Right renal cortex interstitium (tissue), 3 donors: Measurements from ENCODE around the gene AFM. TPM values are rescaled to one million over a fixed set of nuclear protein-coding genes. Genes with fewer than 3 reads are reported as not detected.

Experiments used
- DNase-seq, 3 donors: peaks; one replicate each; pipeline ENCODE4 v3.0.0-alpha.2; 2013; ENCODE audit warnings: low read depth in 3 of 3, low spot score in 2 of 3
- polyA plus RNA-seq, 3 donors: library from polyadenylated mRNA; unstranded; fragments of 120-200 nt; gene quantifications; one replicate each; pipeline ENCODE4 v1.2.1, GENCODE V29; 2013; ENCODE audit not compliant: insufficient read length in 3 of 3

The AFM gene
- polyA plus RNA-seq, 3 donors = 12.2 to 14.8 (median 13.4) TPM

- DNase-seq = no peak
Observed at GRCh38 chr4:73450398-73451004, 31.0 kb upstream of the AFM start.

DNA sequence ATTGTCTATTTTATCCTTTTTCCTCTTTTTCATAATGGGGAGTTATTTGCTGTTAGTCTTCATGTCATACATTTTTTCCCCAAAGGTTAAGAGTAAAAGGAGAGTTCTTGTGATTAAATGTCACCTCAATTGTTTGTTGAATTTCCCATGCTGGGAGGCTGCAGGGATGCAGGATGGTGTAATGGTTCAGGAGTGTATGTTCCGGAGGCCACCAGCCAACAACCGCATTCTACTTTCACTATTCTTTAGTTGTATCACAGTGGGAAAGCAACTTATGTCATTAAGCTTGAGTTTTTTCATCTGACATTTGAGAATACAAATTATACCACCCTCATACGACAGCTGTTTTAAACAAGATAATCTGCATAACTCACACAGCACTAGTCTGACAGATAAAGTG lies 30.1 kb upstream of the AFM start:
- DNase-seq = no peak

DNA sequence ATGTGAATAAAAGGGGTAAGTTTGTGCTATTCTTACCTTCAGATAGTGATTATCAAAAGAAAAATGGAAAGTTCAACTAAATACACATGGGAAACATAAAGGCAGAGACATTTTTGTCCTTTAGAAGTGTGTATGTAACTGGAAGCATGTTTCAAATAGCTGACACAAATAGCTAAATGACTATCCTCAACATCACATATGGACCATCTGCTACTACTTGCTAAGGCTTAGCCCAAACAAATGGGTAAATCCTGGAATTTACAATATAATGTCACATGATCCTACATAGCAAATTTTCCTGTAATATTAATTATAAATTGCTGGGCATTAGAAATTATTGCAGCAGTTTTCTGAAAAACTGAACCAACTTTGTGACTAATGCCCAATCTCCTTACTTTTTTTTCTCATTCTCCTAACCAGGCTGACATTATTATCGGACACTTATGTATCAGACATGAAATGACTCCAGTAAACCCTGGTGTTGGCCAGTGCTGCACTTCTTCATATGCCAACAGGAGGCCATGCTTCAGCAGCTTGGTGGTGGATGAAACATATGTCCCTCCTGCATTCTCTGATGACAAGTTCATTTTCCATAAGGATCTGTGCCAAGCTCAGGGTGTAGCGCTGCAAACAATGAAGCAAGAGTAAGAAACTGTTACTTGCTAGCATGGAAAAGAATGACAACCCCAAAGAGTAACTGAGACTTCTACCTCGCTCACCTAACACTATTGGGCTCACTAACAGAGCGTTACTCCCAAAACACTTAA lies 29.4 kb upstream of the AFM start:
- DNase-seq = no peak

DNA sequence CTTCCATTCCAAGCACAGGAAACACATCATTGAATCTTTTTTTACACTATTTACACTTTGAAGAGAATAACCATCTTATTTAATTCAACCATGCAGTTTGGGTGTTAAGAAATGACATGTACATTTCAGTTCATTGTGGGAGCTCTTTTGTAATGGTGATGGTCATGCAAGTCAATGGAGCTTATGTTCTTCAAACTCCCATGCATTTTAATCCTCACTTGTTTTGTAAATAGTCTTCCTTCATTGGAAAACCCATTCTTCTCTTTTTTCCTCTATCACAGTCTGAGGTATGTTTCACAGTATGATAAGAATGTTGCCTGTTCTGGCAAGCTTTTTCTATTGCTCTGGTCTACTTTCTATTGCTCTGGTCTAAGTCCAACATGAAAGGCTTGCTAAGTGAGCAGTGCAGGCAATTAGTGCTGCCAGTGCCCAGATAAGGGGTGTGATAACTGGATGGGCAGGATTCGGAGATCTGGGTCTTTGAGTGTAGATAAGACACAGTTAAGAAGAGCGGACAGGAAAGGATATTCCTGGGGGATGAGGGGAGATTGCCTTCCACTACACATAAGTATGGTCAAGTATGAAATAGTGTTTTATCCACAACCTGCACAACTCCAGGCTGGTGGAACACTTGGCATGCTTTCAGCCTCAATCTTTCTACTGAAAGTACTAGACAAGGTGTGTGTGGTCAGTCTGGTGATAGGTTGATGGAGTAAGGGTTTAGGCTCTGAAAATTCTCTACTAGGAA lies 28.4 kb upstream of the AFM start:
- no peak for DNase-seq

- DNase-seq = no peak
Observed at GRCh38 chr4:73453701-73454005, 27.9 kb upstream of the AFM start.

- DNase-seq = no peak
Observed at GRCh38 chr4:73454920-73455319, 26.6 kb upstream of the AFM start.

- no peak for DNase-seq
Observed at GRCh38 chr4:73456177-73457022, 25.1 kb upstream of the AFM start.

GRCh38 chr4:73458184-73459047 lies 23.1 kb upstream of the AFM start:
- no peak for DNase-seq

DNA sequence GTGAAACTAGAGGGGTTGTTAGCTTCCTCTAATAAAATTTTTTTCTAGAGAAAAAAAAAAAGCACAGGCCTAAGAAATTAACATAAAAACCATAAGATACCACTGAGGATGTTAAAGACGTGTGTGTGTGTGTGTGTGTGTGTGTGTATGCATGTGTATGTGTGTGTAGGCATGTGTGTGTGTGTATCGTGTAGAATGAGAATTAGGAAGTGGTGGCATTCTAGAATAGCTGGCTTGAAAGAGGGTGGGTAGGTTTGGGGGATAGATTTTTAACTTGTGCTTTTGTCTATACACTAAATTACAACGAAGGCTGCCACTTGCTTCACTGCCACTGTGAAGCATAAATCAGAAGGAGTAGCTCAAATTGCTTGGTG lies 22.5 kb upstream of the AFM start:
- DNase-seq = no peak

DNA sequence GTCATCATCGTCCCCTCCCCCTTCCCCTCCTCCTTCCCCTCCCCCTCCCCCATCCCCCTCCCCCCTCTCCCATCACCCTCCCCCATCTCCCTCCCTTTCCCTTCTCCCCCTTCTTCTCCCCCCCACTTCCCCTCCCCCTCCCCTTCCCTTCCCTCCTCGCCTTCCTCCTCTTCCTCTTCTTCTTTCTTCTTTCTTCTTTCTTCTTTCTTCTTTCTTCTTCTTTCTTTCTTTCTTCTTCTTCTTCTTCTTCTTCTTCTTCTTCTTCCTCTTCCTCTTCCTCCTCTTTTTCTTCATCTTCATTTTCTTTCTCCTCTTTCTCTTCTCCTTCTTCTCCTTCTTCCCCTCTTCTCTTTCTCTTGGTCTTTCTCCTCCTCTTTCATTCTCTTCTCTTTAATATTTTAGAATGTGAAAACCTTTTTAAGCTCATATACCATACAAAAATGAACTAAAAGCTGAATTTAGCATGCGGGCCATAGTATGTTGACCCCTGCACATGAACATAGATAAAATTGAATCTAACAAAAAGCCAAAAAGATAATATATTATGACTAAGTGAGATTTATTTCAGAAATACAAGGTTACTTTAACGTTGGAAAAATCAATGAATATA lies 20.5 kb upstream of the AFM start:
- no peak for DNase-seq

DNA sequence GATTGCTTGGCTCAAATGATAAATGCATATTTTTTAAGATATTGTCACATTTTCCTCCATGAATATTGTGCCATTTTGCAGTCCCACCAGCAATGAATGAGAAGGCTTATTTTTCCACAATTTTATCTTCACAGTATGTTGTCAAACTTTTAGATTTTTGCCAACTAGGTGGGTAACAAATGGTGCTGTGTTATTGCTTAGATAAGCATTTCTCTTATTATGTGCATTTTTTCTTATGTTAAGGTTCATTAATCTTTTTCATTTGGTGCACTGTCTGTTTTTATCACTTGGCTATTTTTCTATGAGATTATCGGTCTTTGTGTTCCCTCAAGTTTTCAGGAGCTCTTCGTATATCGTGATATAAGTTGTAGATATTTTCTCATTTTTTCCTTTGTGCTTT lies 13.4 kb upstream of the AFM start:
- DNase-seq = no peak

GRCh38 chr4:73470728-73471127 lies 10.8 kb upstream of the AFM start:
- no peak for DNase-seq

- DNase-seq = no peak
Observed at GRCh38 chr4:73477176-73477575, 4.4 kb upstream of the AFM start.

DNA sequence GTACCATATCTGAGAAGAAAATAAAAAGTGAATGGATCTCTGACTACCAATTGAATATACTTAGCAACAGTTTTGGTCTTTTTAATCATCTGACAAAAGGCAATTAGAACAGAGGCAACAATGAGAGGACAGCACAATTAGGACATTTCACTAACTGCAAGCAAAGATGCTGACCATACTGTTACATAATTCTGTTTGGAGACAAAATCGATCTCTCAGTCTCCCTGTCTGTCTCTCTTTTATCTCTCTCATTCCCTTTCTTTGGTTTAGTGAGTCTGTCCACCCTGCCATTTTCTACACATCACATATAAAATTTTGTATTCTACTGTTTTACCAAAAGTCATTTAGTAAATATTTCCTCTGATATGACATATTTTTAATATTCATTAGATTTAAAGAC lies 2.2 kb upstream of the AFM start:
- DNase-seq = no peak

DNA sequence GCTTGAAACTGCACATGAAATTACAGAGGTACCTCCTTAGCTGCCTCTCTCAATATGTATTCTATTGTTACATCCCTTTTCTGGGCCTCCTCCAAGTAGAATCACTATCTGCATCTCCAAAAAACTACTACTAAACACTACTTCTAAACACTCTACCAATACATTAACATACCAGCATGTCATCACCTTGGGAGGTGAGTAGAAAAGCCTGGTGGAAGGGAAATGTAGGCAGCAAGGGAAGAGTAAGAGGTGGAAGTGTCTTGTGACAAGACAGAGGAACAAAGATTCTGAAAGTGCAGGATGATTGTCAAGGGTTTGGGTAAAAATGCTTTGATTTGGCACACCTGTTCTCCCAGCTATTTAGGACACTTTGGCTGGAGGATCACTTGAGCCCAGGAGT lies 3.5 kb downstream of the AFM start:
- DNase-seq = no peak

DNA sequence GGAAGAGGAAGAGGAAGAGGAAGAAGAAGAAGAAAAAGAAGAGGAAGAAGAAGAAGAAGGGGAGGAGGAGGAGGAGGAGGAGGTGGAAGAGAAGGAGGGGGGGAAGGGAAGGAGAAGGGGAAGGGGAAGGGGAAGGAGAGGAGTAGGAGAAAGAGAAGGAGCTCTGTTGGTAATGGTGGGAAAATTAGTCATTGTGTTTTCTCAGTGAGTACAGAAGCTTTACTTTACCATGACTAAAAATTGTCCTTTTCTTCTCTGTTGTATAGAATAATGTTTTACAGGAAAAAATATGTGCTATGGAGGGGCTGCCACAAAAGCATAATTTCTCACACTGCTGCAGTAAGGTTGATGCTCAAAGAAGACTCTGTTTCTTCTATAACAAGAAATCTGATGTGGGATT lies 4.1 kb downstream of the AFM start:
- DNase-seq = no peak

- DNase-seq = no peak
Observed at GRCh38 chr4:73486497-73486896, 5.0 kb downstream of the AFM start.

GRCh38 chr4:73487233-73487632 lies 5.7 kb downstream of the AFM start:
- DNase-seq = no peak

- DNase-seq = no peak
Observed at GRCh38 chr4:73499996-73500765, 18.6 kb downstream of the AFM start.
